ENCODE data around the gene SMIM31.

Gene SMIM31

DNA sequence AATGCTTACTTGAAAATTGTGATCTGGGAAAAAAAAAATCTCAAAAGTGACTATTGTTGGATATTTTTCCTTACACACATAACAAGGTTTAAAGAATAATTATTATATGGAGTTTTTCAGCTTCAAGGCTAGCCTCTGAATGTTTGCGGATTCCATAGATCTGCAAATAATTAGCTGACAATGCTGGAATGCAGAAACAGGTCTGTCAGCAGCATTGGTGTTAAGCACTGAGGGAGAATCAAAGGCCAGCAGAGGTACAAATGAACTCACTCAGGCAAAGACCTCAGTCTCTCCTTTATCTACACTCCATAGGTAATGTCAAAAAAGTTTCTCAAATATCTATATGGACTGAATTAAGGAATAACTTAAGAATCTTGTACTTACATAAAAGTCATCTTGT lies 35.1 kb downstream of the SMIM31 start:
- DNase-seq: no peak

GRCh38 chr4:164790249-164790648 lies 36.3 kb downstream of the SMIM31 start:
- DNase-seq: no peak

DNA sequence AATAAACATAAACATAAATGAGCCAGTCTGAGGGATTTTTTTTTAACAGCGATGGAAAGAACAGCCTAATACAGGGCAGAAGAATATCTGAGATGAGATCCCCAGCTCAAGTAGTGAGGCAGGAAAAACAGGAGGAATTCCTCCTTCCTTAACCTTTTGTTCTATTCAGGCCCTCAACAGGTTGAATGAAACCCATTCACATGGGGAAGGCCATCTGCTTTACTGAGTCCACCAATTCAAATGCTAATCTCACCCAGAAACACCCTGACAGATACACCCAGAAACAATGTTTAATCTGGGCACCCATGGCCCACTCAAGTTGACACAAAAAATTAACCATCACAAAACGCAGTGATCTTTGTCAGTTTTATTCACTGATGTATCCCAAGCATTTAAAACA lies 45.5 kb downstream of the SMIM31 start:
- no peak for DNase-seq

DNA sequence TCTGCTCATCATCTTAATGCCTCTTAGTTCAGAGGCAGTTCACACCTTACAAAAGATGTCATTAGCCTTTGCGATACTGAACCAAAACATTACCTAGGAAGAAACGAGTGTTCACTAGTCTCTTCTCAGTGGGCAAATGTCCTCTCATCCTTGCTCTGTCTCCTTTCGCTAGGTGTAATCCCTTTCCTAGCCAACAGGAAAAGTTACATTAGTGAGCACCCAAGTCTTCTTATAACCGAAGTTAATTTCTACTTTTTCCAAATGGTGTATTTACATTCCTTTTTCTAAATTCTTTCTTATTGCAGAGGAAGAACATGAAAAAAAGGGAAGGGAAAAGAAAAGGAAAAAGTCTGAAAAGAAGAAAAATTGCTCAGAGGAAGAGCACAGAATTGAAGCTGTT lies 46.9 kb downstream of the SMIM31 start:
- DNase-seq: no peak

- no peak for DNase-seq
Measured at GRCh38 chr4:164802301-164802901, 48.5 kb downstream of the SMIM31 start.

- DNase-seq: no peak
Measured at GRCh38 chr4:164803702-164804101, 49.8 kb downstream of the SMIM31 start.

DNA sequence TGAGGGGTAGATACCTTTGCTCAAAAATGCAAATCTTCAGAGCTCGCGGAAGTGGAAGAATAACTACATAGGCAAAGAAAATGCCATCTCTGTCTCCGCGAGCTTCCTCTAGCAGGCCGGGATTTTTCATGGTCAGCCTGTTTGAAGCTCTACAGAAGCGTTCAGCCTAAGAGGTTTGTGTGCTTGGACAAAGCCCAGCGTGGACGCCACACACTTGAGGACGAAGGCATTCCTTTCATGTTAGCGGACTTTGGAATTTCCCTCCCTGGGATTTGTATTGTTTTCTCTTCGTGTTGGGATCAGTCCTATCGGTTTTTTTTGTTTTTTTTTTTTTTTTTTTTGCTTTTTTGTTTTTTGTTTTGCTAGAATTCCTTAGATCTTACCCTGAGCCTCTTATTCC lies 53.7 kb downstream of the SMIM31 start:
- no peak for DNase-seq

- DNase-seq: no peak
Measured at GRCh38 chr4:164813554-164813953, 59.6 kb downstream of the SMIM31 start.

DNA sequence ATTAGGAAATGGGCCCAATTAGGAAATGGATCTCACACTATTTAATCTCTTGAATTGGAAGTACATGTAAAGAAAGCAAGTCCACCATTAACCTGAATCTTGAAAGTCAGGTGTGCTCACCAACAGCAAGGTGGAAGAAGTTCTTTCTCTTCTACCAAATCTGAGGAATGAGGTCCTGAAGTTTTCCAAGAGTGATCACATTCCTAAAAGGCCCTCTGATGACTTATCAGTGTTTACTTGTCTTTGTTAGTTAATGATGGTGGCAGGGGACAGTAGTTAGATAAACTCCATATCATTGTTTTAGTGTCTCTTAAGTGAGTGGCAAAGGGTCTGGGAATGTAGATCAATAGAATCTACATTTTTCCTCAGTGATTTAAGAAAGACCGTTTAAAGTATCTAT lies 61.8 kb downstream of the SMIM31 start:
- DNase-seq: no peak

DNA sequence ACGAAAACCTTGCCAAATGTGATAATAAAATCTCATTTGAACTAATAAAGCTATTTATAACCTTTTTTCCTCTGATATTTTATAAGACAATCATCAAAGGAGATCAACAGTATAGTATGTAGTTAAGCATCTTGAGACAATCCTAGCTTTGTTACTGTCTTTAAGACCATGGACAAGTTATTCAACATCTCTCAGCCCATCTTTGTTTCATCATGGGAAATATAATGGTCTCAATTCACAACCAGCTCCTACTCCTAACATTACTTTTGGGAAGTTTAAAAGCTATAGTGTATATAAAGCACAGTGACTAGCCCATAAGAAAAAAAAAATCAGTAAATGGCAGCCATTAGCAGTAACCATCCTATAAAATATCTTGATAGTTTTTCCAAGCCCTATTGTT lies 65.4 kb downstream of the SMIM31 start:
- DNase-seq: no peak

DNA sequence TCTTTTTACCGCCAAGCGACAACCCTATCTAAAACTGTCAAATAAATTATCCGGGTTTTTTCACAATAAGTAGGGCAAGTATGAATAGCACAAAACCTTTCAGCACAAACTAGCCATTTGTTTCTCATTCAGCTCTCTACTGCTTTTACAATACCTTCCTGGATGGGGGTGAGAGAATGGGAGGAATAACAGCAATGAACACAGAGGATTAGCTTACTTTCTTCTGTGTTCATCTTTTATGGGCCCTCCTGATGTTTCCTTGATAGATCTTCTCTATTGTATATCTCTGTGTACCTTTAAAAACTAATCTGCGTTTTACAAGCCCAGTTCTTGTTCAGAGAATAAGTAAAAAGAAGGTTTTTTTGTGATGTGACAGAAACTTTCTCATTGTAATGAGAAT lies 67.8 kb downstream of the SMIM31 start:
- DNase-seq: no peak

- DNase-seq: no peak
Measured at GRCh38 chr4:164824581-164824980, 70.7 kb downstream of the SMIM31 start.

GRCh38 chr4:164828955-164829354 lies 75.0 kb downstream of the SMIM31 start:
- no peak for DNase-seq

DNA sequence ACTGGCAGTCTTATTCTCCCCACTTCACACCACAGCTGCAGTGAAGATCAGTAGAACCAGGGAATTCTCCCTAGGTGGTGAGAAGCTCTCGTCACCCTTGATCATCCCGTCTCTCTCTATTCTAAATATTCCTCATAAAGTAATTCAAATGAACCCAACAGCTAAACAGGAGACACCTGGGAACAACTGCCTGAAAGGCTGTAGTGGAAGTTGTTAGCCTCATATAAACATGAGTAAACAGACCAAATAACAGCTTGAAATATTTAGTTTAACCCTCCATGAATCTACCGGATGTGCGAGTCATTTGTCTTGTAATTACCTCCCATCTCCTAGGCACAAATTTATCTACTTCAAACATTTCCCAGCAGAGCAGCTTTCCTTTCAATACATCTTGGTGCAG lies 92.6 kb downstream of the SMIM31 start:
- DNase-seq: no peak

DNA sequence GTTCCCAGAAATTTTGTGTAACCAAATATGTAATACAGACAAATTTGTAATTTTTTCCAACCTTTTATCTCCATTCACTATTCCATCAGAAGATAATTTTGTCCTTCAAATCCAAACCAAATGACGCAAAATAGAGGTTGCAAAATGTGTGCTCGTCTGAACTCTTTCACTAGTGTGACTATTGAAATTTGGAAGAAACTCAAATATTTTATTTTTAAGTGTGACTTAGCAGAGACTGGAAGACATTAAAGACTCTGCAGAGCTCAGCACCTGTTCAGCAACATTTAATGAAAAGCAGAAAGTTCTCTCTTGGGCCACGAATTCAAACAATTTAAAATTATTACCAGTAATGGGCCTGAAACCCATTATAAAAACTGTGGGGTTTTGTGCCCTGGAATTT lies 93.1 kb downstream of the SMIM31 start:
- no peak for DNase-seq

- DNase-seq: no peak
Measured at GRCh38 chr4:164847967-164848649, 94.2 kb downstream of the SMIM31 start.

All from eye (tissue), 1 donor.